Loucy (cell line): ENCODE measurements around the gene CEP128.

Experiments used
- EZH2phosphoT487 ChIP-seq: fragments of 200-600 bp; IDR thresholded peaks from 2 replicates; pipeline ENCODE4 v1.6.1; 2018; ENCODE audit warnings: antibody characterized with exemption, mild to moderate bottlenecking, moderate library complexity, borderline replicate concordance
- TF ChIP-seq, protein P1 (sequence below): fragments of 200-600 bp; sonication (generic); conservative IDR thresholded peaks from 2 replicates; pipeline ENCODE4 v1.5.1; 2014; ENCODE audit warnings: mild to moderate bottlenecking, antibody characterized with exemption, low read length

DNA sequence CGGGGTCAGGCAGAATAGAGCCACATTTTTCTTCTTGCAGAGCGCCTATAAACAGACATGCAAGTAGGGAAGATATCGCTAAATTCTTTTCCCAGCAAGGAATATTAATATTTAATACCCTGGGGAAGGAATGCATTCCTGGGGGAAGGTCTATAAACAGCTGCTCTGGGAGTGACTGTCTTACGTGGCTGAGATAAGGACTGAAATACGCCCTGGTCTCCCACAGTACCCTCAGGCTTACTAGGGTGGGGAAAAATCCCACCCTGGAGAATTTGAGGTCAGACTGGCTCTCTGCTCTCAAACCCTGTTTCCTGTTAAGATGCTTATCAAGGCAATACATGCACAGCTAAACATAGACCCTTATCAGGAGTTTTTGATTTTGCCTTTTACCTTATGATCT lies 262.3 kb downstream of the CEP128 start:
- TF ChIP-seq EZH2phosphoT487: no peak
- TF ChIP-seq, protein P1, sequence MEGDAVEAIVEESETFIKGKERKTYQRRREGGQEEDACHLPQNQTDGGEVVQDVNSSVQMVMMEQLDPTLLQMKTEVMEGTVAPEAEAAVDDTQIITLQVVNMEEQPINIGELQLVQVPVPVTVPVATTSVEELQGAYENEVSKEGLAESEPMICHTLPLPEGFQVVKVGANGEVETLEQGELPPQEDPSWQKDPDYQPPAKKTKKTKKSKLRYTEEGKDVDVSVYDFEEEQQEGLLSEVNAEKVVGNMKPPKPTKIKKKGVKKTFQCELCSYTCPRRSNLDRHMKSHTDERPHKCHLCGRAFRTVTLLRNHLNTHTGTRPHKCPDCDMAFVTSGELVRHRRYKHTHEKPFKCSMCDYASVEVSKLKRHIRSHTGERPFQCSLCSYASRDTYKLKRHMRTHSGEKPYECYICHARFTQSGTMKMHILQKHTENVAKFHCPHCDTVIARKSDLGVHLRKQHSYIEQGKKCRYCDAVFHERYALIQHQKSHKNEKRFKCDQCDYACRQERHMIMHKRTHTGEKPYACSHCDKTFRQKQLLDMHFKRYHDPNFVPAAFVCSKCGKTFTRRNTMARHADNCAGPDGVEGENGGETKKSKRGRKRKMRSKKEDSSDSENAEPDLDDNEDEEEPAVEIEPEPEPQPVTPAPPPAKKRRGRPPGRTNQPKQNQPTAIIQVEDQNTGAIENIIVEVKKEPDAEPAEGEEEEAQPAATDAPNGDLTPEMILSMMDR: no peak
